NCI-H2081 (cell line): Measurements from ENCODE around the gene EPS8L2.

Source experiments
- DNase-seq, 2 experiments: peaks; one replicate each; lab custom pipeline; 2025; lab: John Stamatoyannopoulos, UW

EPS8L2 gene

DNA sequence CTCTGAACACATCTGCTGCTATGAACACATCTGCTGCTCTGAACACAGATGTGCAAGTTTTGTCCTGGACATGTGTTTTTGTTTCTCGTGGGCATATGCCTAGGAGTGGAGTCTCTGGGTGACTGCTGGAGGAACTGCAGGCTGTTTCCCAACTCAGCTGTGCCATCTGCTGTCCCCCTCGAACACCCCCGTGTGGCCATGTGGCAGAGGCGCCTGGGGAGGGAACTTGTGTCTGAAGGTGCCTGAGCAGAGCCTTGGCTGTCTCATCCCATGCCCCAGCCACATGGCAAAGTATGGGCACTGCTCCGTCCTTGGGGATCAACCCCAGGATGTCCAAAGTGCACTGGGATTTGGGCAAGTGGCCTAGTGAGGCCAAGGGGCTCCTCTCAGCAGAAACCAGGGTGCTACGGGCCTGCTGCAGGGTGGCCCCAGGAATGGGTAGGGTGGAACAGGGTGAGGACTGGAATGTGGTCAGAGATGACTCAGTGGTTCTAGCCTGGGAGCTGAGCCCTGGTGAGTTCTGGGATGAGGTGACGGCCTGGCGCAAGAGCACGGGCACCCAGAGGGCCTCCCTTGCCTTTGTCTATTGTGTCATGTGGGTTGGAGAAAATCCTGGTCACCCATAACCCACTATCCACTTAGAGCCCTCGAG, 56.5 kb downstream of the EPS8L2 start:
- DNase-seq = peak in 1 of 2 experiments; percentile 32

DNA sequence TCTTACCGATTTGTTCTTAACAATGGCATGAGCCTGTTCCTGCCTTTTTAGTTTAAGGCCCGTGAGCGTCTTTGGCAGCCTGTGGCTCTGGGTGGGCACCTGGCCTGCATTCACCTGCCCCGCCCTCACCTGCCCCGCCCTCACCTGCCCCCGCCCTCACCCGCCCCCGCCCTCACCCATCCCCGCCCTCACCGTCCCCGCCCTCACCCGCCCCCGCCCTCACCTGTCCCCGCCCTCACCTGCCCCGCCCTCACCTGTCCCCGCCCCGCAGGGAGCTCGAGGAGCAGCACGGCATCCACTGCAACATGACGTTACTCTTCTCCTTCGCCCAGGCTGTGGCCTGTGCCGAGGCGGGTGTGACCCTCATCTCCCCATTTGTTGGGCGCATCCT, 57.0 kb downstream of the EPS8L2 start:
- DNase-seq = peak; percentile 28 to 50

DNA sequence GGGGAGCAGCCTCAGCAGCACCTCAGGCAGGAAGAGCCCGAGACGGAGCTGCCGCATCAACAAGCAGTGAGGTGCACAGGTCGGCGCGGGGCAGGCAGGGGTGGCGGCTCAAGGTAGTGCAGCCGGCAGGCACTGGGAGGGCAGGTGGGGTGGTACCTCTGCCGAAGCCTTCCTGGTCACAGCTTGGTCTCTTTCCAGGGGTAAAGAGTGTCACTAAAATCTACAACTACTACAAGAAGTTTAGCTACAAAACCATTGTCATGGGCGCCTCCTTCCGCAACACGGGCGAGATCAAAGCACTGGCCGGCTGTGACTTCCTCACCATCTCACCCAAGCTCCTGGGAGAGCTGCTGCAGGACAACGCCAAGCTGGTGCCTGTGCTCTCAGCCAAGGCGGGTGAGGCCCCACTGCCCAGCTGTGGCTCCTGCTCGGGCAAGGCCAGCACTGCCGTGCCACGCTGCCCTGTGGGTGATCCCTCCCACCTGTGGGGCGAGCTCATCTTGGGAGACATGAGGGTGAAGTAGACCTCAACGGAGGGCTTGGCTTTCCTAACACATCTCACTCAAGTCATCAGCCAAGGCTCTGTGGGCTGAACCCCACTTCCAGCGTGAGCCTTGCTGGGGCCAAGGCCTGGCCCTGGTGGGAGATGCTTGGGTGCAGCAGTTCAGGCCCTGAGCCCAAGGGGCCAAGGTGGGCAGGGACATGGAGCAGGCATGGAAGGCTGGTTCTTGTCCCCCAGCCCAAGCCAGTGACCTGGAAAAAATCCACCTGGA, 57.7 kb downstream of the EPS8L2 start:
- DNase-seq = no peak

DNA sequence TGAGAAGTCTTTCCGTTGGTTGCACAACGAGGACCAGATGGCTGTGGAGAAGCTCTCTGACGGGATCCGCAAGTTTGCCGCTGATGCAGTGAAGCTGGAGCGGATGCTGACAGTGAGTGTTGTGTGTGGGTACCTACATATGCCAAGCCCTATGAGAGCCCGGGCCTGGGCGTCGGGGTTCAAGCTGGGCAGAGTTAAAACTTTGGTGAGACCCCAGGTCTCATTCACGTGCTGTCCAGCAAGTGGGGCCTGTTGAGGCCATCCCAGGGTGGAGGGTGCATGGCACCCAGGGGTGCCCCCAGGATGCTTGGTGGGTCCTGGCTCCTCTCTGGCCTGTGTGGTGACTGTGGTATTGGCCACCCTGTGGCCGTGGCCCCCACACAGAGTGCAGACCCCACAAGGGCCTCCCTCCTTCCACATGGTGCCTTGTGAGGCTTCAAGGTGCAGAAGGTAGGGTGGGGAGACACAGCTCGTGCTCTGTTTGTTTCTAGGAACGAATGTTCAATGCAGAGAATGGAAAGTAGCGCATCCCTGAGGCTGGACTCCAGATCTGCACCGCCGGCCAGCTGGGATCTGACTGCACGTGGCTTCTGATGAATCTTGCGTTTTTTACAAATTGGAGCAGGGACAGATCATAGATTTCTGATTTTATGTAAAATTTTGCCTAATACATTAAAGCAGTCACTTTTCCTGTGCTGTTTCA, 58.4 kb downstream of the EPS8L2 start:
- no peak for DNase-seq

DNA sequence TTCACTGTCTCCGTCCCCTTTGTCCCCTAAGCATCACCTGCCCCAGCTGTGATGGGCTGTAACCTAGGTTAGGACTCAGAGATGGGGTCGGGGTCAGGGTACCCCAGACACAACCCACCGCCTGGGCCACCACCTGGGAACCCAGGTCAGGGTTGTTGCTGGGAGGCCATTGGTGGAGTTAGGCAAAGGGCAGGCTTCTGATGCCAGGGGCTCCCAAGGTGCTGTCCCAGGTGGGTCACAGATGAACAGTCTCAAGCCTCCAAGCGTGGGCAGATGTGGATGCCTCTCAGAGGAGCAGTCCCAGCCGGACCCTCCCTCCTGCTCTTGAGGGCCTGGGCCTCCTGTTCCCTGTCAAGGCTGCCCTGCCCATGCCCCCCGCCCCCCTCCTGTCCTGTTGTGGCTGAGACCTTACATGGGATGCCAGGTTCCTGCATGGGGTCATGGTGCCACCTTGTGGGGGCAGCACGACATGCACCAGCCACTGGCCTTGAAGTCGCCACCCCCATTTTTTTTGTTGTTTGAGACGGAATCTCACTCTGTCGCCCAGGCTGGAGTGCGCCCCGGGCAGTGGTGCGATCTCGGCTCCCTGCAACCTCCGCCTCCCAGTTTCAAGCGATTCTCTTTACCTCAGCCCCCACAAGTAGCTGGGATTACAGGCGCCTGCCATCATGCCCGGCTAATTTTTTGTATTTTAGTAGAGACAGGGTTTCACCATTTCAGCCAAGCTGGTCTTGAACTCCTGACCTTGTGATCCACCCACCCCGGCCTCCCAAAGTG, 59.2 kb downstream of the EPS8L2 start:
- peak; percentile 33 to 41 for DNase-seq

DNA sequence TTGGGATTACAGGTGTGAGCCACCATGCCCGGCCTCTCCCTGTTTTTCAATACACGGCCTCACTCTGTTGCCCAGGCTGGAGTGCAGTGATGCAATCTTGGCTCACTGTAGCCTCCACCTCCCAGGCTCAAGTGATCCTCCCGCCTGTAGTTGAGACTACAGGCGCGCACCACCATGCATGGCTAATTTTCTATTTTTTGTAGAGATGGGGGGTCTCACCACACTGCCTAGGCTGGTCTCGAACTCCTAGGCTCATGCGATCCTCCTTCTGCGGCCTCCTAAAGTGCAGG, 59.7 kb downstream of the EPS8L2 start:
- DNase-seq = no peak

DNA sequence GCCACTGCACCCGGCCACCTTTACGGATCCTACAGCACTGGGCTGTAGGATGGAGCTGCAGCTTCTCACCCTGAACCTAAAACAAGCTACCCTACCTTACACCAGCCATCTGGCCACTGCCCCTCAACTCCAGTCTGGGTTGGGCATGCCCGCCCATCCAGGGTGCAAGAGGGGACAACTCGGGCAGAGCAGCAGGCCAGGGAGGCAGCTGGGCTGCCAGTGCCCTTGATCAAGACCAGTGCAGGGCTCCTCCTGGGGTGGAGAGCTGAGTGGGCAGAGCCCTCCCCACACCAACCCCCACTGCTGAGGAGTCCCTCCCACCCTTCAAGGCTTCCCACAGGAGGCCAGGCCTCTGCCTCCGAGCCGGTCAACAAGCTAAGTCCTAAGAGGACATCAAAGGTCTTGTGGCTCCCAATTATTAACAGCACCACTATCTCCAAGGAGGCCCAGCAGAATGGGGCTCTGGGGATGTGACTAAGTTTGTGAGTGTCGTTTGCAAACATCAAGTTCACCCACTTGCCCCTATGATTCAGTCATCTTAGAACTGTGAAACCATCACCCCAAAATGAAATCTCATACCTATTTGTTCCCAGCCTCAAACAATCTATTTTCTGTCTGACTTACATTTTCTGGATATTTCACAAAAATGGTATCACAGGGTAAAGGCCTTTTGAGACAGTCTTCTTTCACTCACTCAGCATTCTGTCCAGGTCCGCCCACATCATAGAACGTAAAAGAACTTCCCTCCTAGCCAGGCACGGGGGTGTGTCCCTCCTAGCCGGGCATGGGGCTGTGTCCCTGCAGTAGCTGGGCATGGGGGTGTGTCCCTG, 60.3 kb downstream of the EPS8L2 start:
- DNase-seq = no peak

DNA sequence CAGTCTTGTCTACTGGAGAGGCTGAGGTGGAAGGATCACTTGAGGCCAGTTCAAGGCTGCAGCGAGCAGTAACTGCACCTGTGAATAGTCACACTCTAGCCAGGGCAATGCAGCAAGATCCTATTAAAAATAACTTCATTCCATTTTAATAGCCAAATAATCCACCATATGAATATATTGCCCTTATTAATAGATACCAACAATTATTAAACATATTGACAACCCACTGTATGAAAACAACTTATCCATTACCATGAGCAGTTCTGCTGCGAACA, 60.8 kb downstream of the EPS8L2 start:
- DNase-seq = no peak

DNA sequence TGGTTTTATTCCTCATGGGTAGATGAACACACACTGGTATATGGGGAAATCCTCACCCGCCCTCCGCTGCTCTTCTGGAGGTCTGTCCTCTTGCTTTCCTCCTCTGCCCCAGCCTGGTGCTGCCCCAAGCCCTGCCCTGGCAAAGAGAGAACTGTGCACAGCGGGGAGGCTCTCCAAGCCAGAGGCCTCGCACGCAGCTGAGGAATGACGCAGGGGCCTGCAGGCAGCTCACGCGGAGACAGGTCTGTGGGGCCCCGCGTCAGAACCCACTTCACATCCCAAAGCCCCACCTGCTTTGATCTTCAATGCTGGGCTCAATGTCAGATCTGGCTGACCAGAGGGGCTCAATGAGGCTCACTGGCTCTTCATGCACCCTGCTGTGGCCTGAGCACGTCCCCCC, 61.2 kb downstream of the EPS8L2 start:
- no peak for DNase-seq

DNA sequence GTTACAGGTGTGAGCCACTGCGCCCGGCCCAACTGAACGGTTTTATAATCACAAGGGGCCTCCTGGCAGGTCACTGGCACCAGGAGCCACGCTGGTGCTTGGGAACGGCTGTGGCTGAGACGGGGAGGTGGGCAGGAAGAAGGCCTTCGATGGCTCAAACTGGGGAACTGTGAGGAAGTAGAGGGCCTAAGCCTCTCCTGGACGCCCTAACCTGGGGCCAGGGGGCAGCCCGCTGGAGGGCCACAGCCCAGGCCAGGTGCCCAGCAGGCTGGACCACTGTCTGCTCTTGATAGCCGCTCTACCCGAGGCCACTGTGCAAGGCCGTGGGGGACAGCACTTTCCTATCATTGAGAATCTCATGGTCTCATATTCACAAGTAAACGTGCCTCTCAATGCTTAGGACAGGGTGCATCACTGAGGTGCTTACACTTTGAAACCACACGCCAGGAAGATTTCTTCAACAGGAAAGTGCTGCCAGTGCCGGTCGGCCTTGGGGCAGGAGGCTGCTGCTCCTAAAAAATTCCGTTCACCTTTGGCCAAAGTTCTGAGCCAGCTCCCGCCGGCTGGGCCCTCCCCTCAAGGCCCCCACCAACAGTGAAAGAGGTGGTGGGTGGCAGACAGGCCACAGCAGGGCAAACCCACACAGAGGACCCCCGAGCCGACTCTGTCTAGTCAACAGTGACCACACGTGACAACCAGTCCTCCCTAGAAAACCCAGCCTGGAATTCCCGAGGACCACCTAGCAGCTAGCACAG, 64.0 kb downstream of the EPS8L2 start:
- DNase-seq = no peak

DNA sequence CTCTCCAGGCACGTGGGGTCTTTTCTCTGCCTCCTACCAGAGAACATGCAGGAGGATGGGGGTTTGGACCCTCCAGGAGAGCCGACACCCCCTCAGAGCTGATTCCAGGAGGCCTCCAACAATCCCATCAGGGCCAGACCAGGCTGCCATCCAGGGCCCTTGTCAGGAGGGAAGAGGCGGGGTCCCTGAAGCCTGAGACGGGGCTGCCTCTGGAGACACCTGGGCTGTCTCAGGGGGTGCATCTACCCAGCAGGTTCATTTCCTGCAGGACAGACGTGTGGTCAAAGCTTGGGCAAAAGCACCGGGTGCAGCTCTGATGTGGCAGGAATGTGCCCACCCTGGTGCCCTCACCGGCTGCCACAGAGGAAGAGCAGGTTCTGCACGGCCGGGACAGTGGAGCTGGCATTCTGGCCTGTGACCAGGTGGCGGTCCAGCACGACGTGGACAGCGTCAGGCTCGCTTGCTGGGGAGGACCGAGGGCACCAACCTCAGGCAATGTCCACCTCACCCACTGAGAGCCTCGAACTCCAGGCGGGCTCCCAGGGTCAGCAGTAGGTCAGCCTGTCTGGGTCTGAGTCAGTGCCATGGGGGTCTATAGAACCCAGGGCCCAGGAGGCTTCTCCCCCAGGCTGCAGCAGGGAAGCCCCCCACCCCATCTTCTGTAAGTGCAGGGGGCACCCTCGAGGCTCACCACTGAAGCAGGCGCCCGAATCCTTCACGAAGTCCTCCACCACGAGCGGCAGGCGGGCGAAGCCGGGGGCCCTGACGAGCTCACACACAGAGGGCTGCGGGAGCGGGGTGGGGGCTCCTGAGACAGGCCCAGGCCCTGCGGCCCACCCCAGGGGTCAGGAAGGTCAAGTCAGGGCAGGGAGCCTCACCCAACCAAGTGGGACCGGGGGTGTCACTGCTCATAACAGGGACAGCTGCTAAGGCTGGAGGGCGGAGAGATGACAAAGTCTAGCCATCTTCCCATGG, 64.9 kb downstream of the EPS8L2 start:
- DNase-seq = no peak

DNA sequence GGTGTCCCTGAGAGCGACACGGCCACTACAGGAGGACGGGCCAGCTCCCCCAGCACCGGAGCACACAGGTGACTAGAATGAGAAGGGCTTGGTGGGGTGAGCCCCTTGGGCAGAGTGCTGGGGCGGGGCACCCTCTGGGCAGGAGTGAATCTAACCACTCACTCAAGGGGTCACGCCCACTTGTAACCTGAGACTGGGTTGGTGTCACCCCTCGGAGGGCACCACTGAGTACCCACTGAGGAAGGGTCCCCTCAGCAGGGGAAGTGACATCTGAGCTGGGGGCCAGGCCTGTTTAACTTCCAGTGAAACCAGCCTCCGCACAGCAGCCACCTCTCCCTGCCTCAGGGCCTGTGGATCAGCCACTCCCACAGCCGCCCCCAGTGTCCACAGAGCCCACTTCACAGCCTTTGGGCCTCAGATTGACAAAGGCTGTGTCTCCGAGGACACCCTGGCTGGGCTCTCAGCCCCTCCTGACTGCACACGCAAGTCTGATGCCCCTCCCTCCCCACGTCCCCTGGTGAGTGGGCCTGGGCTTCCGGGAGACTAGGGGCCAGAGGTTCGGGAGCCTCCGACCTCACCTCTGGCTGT, 65.7 kb downstream of the EPS8L2 start:
- no peak for DNase-seq

DNA sequence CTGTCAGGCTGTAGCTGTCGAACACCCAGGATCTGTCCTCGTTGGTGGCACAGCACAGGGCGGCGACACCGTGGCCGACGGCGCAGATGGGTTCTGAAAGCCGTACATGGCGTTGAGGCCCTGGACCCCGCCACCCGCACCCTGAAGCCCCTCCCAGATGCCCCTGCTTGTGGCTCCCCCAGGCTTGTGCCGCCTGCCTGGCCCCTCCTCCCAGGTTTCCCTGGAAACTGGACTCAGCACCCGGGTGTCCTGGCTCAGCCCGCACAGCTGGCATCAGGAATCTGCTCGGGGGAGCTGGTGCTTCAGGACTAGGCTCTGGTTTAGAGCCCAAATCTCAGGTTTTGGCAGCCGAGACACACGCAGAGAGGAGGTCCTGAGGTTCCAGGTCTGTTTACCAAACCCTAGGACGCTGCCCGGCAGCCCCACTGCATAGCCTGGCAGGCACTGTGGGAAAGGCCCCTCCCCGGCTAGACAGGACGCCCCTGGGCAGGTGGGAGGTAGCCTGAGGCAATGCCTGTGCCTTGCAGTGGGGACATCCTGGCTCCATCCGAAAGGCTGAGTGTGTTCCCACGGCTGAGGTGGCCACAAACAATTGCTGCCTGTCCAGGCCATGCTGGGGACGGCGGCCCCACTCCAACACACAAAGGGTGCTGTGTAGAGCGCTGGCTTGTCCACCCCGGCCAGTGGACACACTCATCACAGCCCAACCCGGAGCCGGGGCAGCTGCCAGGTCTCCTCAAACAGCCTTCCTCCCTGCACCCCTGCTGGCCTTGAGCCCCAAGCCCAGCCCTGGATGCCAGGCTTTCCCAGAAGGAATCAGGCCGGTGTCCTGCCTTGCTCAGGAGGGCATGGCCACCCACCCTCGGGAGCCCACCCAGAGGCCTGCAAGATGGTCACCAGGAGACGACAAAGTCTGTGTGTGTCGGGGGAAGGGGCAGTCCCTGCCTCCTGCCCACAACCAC, 66.7 kb downstream of the EPS8L2 start:
- no peak for DNase-seq

DNA sequence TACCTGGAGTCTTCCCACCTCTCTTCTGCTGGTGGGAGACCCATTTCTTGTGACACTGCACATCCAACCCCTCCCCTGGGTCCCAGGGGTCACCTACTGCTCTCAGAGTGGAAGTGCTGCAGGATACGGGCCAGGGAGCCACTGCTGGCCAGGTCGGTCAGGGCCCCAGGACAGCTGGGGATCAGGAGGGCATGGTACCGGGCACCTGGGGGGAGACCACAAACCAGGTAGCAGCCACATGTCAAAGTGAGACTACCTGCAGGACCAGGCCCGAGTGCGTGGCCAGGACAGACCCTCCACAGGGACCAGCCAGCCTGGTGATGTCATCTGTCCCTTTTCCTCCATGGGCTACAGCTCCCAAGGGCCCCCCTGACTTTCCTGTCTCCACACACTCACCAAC, 67.4 kb downstream of the EPS8L2 start:
- no peak for DNase-seq

DNA sequence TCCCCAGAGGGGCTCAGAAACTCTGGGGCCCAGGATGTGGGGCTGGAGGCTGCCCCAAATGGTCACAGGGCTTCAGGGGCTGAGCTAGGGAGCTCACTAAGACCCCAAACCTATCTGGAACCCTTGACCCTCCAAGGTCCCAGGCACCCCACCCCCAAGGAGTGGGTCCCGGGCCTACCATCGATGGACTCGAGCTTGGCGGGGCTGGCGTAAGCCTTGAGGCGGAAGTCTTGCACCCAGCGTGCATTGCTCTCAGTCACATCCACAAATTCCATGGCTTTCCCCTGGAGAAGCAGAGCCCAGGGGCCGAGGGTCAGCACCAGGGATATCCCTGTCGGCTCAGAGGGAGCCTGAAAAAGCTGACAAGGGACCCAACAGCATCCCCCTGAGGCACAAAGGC, 67.8 kb downstream of the EPS8L2 start:
- DNase-seq = no peak

DNA sequence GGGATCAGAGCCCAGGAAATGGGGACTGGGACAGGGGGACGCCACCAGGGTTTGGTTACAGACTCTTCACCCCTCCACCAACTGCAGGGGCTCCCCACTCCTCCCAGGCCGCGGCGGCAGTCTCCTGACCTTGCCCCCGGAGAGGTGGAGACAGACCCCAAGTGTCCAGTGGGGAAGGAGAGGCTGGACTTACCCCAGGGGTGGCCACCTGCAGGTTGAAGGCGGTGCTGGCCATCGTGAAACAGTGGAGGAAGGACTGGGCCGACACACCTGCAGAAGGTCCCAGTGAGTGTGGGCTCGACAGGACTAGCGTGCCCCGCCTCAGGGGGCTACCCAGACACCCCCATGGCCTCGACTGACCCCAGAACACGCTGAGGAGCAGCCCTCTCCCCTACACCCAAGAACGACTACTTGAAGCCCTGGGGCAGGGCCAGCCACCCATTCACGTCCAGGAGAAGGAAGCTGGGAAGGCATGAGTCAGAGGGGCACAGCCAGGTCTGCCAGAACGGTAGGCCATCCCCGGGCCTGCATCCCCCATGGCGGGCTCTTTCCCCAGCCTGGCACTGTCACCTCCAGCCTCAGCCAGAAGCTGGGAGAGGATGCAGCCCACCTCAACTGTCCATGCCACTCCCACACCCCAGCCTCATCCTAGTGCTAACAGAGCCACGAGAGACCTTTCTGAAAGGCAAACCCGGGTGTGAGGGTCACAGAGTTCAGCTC, 69.0 kb downstream of the EPS8L2 start:
- DNase-seq = no peak

DNA sequence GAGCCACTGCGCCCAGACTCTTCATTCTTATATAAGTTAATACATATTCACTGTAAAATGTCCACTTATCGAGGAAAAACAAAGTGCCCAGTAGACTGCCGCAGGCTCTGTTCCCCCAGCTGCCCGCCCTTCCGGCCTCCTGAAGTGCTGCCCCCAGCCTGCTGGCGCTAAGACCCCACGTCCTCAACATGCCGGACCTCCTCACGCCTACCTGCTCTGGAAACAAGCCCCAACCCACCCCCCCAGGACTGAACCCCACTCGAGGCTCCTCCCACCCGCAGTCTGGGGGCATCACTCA, 70.2 kb downstream of the EPS8L2 start:
- no peak for DNase-seq
